K562 treated with DMSO at 1 percent for 48 hours (cell line): ENCODE measurements around the gene POLR2F. TPM values are rescaled to one million over a fixed set of nuclear protein-coding genes. Genes with fewer than 3 reads are reported as not detected.

Experiments
- total RNA-seq: library from RNA; unstranded; fragments of 300-600 nt; gene quantifications from 2 replicates; pipeline ENCODE4 v1.2.3, GENCODE V29; 2022; ENCODE audit warnings: low replicate concordance; ENCODE audit errors: extremely low read depth

Gene POLR2F
- total RNA-seq: not detected in 2 replicates

DNA sequence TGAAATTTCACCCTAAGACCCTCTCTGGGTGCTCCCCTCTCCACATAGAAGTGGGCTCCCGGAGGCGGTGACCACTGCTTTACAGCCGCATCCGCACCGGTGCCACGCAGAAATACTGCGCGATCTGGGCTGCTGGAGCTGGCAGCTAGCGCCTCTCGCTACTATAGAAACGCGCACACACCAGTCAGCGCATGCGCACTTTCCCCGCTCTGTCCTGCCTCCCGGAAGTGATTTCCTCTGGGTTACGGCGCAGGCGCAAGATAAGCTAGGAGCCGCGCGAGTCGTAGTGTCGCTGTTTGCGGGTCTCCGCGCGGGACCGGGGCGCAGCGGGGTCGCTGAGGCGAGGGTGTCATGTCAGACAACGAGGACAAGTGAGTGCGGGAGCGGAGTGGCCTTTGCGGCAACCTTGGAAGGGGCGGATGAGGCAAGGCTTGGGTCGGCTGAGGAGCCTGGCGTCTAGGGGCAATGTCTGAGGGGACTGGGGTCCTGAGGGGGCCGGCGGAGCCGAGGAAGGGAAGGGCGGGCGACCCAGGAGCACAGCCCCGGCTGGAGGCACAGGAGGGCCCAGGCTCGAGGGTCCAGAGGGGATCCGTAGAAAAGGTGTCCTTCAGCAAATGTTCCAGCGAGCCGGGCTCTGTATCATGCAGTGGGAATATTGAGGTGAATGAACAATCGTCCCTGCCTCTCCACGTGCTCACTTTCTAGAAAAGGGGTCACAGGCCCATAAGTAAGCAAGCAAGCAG is at the start of gene POLR2F, which contains the start of gene C22orf23:
POLR2F (plus strand) TSS at position 263 of the 743 bp plus-strand sequence; CDS start at position 352, 89 bp downstream.
C22orf23 (minus strand) TSS at position 165 of the 743 bp plus-strand sequence. CDS start 452 bp downstream, outside the sequence.

DNA sequence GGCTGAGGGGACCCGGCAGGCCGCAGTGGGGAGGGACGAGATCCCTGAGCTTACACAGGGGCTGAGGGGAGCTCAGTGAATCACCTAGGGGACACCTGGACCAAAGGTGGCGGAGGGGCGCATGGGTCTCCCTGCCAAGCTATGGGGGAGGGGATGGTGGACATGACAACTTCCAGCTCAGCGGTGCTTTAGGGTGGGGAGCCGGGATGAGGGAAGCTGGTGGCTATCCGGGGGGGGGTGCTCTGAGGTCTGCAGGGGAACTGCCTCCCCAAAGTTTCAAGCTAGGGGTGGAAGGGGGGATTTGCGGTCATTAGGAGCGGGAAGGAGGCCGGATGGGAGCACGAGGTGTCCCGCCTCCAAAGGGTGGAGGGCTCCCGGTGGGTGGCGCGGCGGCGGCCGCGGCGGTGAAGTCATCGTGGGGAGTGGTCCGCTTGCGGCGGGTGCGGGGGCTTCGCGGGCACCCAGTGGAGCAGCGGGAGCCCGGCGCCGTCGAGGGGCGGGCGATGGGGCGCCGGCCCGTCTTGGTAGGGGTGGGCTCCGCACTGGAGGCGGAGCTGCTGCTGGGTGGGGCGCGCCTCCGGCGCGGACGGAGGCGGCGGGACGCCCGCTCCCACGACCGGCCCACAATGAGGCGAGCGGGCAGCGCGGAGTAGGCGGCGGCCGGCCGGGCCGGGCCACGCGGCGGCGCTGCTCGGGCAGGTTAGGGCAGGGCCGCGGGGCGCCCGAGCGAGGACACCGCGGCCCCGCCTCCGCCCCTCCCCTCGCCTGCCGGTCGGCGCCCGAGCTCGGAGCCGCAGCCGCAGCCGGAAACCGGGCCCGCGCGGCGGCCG is 47.8 kb upstream of the POLR2F start, which contains the start of gene MICALL1:
MICALL1 (plus strand) TSS at position 764 of the 830 bp plus-strand sequence. CDS start 126 bp downstream, outside the sequence.

DNA sequence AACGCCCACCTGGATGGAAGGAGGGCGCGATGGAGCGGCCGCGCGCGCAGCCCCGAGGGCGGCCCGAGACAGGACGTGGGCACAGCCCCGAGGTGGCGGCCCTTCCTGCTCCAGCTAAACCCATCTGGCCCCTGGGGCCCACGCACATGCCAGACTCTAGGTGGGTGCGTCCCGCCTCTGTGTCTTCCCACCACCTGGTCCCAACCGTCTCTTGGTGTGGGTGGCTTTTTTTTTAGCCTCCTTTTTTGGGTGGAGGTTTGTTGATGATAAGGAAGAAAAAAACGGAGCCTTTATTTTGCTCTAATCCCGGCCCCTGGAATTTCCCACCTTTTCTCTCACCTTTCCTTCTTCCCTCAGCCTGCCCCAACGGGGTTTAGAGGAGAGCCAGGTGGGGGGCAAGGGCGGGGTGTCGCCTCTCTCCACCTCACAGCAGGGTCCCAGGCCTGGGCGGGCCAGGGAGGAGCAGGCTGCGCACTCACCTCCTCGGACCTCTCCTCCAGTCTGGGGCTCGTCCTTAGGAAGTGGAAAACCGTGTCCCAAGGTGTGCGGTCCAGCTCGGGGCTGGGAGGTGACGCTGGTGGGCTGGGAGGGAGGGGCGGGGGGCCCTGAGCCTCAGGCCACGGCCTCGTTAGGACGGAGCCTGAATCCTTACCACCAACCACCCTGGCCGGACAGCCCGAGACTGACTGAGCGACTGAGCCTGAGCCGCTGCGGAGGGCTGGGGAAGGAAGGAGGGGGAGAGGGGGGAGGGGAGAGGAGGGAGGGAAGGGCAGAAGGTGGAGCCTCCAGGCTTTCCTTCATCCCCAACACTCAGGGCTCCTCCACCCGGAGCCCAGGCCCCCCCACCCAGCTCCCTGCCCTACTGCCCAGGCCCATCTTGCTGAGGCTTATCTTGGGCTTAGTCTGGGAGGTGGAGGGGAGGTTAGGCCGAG is 30.6 kb downstream of the POLR2F start, which contains the start of gene SOX10:
SOX10 (minus strand) TSS at position 696 of the 932 bp plus-strand sequence. CDS start 771 bp downstream, outside the sequence.

Other genes with a start within 250 kb of the POLR2F start
- not detected in 2 replicates for gene GCAT, start 145.8 kb upstream of the POLR2F start, total RNA-seq
- gene GALR3, start 130.3 kb upstream of the POLR2F start, total RNA-seq: not detected in 2 replicates
- gene ANKRD54, start 109.4 kb upstream of the POLR2F start, total RNA-seq: not detected in 2 replicates
- gene EIF3L, start 104.3 kb upstream of the POLR2F start, total RNA-seq: 851 TPM in 1 of 2 replicates, not detected in the other
- not detected in 2 replicates for gene MICALL1, start 47.4 kb upstream of the POLR2F start, total RNA-seq
- not detected in 2 replicates for gene C22orf23, start 98 bp upstream of the POLR2F start, total RNA-seq
- not detected in 2 replicates for gene SOX10, start 30.9 kb downstream of the POLR2F start, total RNA-seq
- not detected in 2 replicates for gene PICK1, start 103.7 kb downstream of the POLR2F start, total RNA-seq
- gene SLC16A8, start 130.5 kb downstream of the POLR2F start, total RNA-seq: not detected in 2 replicates
- not detected in 2 replicates for gene BAIAP2L2, start 157.0 kb downstream of the POLR2F start, total RNA-seq
- not detected in 2 replicates for gene PLA2G6, start 228.1 kb downstream of the POLR2F start, total RNA-seq
- not detected in 2 replicates for gene MAFF, start 248.3 kb downstream of the POLR2F start, total RNA-seq